Smooth muscle cell of bladder (primary cell): ENCODE results near the gene FSD1L. TPM values are rescaled to one million over a fixed set of nuclear protein-coding genes. Genes with fewer than 3 reads are reported as not detected.

Source experiments
- total RNA-seq: library from RNA; depleted of rRNA; stranded (reverse); fragments of >200 nt; gene quantifications from 2 replicates; pipeline ENCODE4 v1.2.3, GENCODE V29; 2014

The FSD1L gene
- total RNA-seq = 3.0 and 4.1 TPM in 2 replicates

DNA sequence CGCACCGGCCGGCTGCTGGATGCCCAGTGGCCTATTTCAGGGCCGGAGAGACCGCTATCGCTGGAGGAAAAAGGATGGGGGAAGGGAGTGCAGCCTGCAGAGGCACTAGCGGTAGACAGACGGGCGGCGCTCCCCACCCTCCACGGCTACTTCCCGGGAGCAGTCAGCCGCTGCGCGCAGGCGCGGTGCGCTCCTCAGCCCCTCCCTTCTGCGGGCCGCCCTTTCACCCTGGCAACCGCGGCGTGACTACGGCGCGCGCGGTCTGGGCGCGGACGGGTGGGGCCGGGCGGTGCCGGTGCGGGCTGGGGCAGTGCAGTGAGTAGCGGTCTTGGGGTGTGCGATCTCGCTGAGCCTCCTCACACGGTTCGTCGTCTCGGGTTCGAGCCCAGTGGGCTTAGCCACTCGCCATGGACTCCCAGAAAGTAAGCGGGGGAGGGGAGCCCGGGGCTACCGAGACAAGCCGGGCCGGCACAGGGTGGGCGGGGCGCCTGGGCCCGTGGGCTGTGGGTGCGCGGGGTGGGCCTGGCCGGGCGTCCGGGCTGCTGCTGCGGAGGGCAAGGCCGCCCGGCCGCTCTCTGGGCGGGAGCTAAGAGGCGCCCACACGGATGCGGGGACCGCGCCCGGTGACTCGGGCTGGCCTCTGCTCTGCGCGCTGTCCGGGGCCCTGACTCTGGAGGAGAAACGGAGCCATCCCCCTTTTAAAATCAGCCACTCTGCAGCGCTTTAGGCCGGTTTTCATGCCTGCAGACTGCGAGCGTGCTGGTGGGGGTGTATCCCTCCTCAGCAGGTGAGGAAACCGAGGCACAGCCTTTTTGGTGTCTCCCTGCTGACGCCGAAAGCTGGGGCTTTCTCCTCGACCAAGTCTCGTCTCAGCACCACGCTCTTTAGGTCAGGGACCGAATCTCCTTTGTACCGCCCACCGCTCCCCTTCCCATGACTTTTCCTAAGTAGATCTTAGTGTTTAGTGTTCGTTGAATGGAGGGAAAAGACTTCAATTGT is at the start of gene FSD1L:
Gene FSD1L, plus strand, starts transcription at position 221 of the 999 bp plus-strand sequence. Its CDS starts 187 bp downstream, at position 408.

DNA sequence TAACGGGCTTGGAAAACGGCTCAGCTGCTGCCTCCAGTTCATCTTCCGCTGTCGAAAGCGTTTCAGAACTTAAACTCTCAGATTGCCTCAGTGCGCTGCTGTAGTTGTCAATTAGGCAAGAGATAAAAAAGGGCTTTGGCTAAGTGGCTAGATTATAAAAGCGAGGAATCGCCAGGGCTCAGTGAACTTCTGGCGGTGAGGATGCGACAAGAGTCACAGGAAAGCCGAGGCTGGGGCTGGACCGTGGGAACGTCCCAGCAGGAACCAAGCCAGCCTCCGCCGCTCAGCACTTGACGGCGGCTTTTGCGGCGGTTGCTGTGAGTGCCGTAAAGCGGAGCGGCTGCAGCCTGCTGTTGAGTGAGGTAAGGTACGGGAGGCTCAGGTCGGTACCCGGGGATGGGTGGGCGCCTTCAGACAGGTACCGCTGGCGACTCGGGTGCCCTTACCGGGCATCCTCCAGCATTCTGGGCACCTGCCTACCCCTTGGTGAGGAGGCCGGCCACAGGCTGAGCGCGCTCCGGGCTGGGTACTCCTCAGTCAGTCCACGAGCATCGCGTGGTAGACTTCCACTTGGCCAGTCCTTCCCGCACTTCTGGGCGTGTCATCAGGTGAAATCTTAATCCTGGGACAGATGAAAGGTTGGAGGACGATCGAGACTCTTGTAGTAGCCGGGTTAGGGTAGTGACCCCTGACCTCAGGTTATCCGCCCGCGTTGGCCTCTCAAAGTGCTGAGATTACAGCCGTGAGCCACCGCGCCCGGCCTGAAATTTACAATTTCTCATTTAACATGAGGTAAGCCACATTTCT is 110.2 kb downstream of the FSD1L start, which contains the start of gene FKTN:
Gene FKTN, plus strand, starts transcription at position 328 of the 807 bp plus-strand sequence. CDS start 16,902 bp downstream, outside the sequence.

Other genes with a start within 250 kb of the FSD1L start
- gene SLC44A1, start 203.4 kb upstream of the FSD1L start, total RNA-seq = 31.3 and 60.5 TPM in 2 replicates
- gene FKTN, start 110.1 kb downstream of the FSD1L start, total RNA-seq = 17.8 and 18.3 TPM in 2 replicates
- gene TAL2, start 214.4 kb downstream of the FSD1L start, total RNA-seq = not detected in 2 replicates
- gene TMEM38B, start 246.5 kb downstream of the FSD1L start, total RNA-seq = 8.7 and 17.6 TPM in 2 replicates